Osteoblast (primary cell): ENCODE results near the gene COL19A1. TPM values are rescaled to one million over a fixed set of nuclear protein-coding genes. Genes with fewer than 3 reads are reported as not detected.

ENCODE experiments used
- DNase-seq: peaks from one replicate; pipeline ENCODE4 v3.0.0; 2011; ENCODE audit warnings: low spot score, mixed read lengths; ENCODE audit not compliant: insufficient read length; ENCODE audit errors: missing footprints
- H2AFZ ChIP-seq: 2 replicates; pipeline ENCODE4 v1.6.0; 2011; ENCODE audit warnings: mild to moderate bottlenecking, low read length
- H3K27ac ChIP-seq: 2 replicates; pipeline ENCODE4 v1.5.1; 2011; ENCODE audit warnings: mild to moderate bottlenecking, low read depth, low read length, moderate library complexity
- H3K27me3 ChIP-seq: 2 replicates; pipeline ENCODE4 v1.6.0; 2012; ENCODE audit warnings: mild to moderate bottlenecking, control low read depth, inconsistent platforms, low read length, moderate library complexity; ENCODE audit not compliant: insufficient read depth
- H3K36me3 ChIP-seq: 2 replicates; pipeline ENCODE4 v1.5.1; 2011; ENCODE audit warnings: mild to moderate bottlenecking, low read length, control low read depth, moderate library complexity; ENCODE audit not compliant: insufficient read depth
- H3K4me1 ChIP-seq: 2 replicates; pipeline ENCODE4 v1.5.1; 2011; ENCODE audit warnings: mild to moderate bottlenecking, low read length, control low read depth, moderate library complexity; ENCODE audit not compliant: insufficient read depth
- H3K4me2 ChIP-seq: 2 replicates; pipeline ENCODE4 v1.6.0; 2011; ENCODE audit warnings: mild to moderate bottlenecking, low read length; ENCODE audit not compliant: insufficient read depth
- H3K4me3 ChIP-seq: fragments of 200-600 bp; sonication (generic); 3 replicates; pipeline ENCODE4 v1.5.1; 2012; ENCODE audit warnings: mild to moderate bottlenecking, low read length, inconsistent platforms; ENCODE audit not compliant: insufficient read depth
- H3K79me2 ChIP-seq: 2 replicates; pipeline ENCODE4 v1.6.0; 2012; ENCODE audit warnings: mild to moderate bottlenecking, low read length, control low read depth, inconsistent platforms; ENCODE audit not compliant: insufficient read depth
- H3K9me3 ChIP-seq: 2 replicates; pipeline ENCODE4 v1.5.1; 2011; ENCODE audit warnings: low read depth, low read length, control low read depth
- H4K20me1 ChIP-seq: 2 replicates; pipeline ENCODE4 v1.6.0; 2012; ENCODE audit warnings: mild to moderate bottlenecking, low read length, control low read depth; ENCODE audit not compliant: insufficient read depth
- CTCF ChIP-seq: IDR thresholded peaks from 2 replicates; pipeline ENCODE4 v1.5.1; 2011; ENCODE audit warnings: mild to moderate bottlenecking, low read depth, low read length, moderate library complexity; ENCODE audit errors: extremely low read depth
- total RNA-seq: library from RNA; depleted of rRNA; stranded (reverse); fragments of >200 nt; gene quantifications from 2 replicates; pipeline ENCODE4 v1.2.3, GENCODE V29; 2012

The COL19A1 gene
- total RNA-seq, 1 donor = under 0.01 TPM

- no peak overlapping the region for H3K4me3 ChIP-seq
- DNase-seq = no peak
- no peak for TF ChIP-seq CTCF
- H3K27ac ChIP-seq = no peak overlapping the region
- no peak overlapping the region for H3K4me2 ChIP-seq
- H3K36me3 ChIP-seq = no peaks in the 10 kb centered on the region
- H3K79me2 ChIP-seq = no peaks in the 10 kb centered on the region
- H4K20me1 ChIP-seq = no peaks in the 10 kb centered on the region
- no peaks in the 10 kb centered on the region for H3K27me3 ChIP-seq
- no peaks in the 10 kb centered on the region for H3K9me3 ChIP-seq
- H3K4me1 ChIP-seq = no peaks in the 10 kb centered on the region
- no peak overlapping the region for H2AFZ ChIP-seq
These were observed 290.7 kb downstream of the COL19A1 start for GRCh38 chr6:70157086-70157485.

- no peaks in the 10 kb centered on the region for H3K4me1 ChIP-seq
- no peak for DNase-seq
These were observed 293.9 kb downstream of the COL19A1 start for GRCh38 chr6:70160276-70160675.

GRCh38 chr6:70162972-70163371 is 296.6 kb downstream of the COL19A1 start:
- Histone ChIP-seq H4K20me1 (no peaks in the 10 kb centered on the region), H3K36me3 (no peaks in the 10 kb centered on the region), H3K4me2 (no peak overlapping the region), H3K79me2 (no peaks in the 10 kb centered on the region), H2AFZ (no peak overlapping the region), H3K27ac (no peak overlapping the region), H3K9me3 (no peaks in the 10 kb centered on the region), H3K4me3 (no peak overlapping the region), H3K4me1 (no peaks in the 10 kb centered on the region), H3K27me3 (no peaks in the 10 kb centered on the region)
- no peak for TF ChIP-seq CTCF
- DNase-seq = no peak

More at GRCh38 chr6:70160276-70160675, 293.9 kb downstream of the COL19A1 start:
- Histone ChIP-seq H3K4me3 (no peak overlapping the region), H3K4me2 (no peak overlapping the region), H3K27me3 (no peaks in the 10 kb centered on the region), H3K27ac (no peak overlapping the region), H3K36me3 (no peaks in the 10 kb centered on the region), H3K9me3 (no peaks in the 10 kb centered on the region), H2AFZ (no peak overlapping the region), H3K79me2 (no peaks in the 10 kb centered on the region), H4K20me1 (no peaks in the 10 kb centered on the region)
- TF ChIP-seq CTCF = no peak

- Histone ChIP-seq H3K4me1 (no peaks in the 10 kb centered on the region), H3K36me3 (no peaks in the 10 kb centered on the region), H4K20me1 (no peaks in the 10 kb centered on the region), H2AFZ (no peak overlapping the region), H3K4me2 (no peak overlapping the region), H3K79me2 (no peaks in the 10 kb centered on the region), H3K27me3 (no peaks in the 10 kb centered on the region), H3K27ac (no peak overlapping the region), H3K9me3 (no peaks in the 10 kb centered on the region), H3K4me3 (no peak overlapping the region)
- no peak for TF ChIP-seq CTCF
- no peak for DNase-seq
These were observed 297.4 kb downstream of the COL19A1 start for GRCh38 chr6:70163795-70164194.
